ENCODE results near the gene EBF4.

- TF ChIP-seq CTCF (conservative IDR thresholded peaks at IDR 0.05) (no peak), ZFX (IDR thresholded peaks at IDR 0.05) (no peak)
Observed at GRCh38 chr20:2703716-2704475, 11.3 kb downstream of the EBF4 start.

All from C4-2B (cell line).